ENCODE results near the gene SAA2. TPM values are rescaled to one million over a fixed set of nuclear protein-coding genes. Genes with fewer than 3 reads are reported as not detected.
"Not testable (repeated sequence)": the region's sequence is repeated elsewhere in the genome, so short reads cannot be mapped to it uniquely, and the experiment has no call there.

SAA2 gene
- total RNA-seq, 4 donors from 2014 or later = 6.6 TPM; not detected in 3

- Histone ChIP-seq H3K36me3 (no peaks in the 10 kb centered on the region), H3K4me1 (no peaks in the 10 kb centered on the region), H3K4me3 (replicated peaks in 1 of 3) (no peak overlapping the region), H3K27ac (no peak overlapping the region), H3K27me3 (no peaks in the 10 kb centered on the region), H3K9me3 (no peaks in the 10 kb centered on the region)
- DNase-seq = no peak
- intact Hi-C loops (cut with DNase I) = no loop called here
- no peak for TF ChIP-seq CTCF (IDR thresholded peaks at IDR 0.05)
- TF ChIP-seq POLR2A (IDR thresholded peaks at IDR 0.05) = no peak
Measured at GRCh38 chr11:18259259-18259658, 10.8 kb upstream of the SAA2 start.

- WGBS, 2 donors = 78% methylated on average over 2 of the region's 2 CpGs
- intact Hi-C loops (cut with DNase I) = no loop called here
- Histone ChIP-seq H3K9me3 (no peaks in the 10 kb centered on the region), H3K36me3 (no peaks in the 10 kb centered on the region), H3K27me3 (no peaks in the 10 kb centered on the region), H3K4me1 (no peaks in the 10 kb centered on the region), H3K4me3 (replicated peaks in 1 of 3) (no peak overlapping the region), H3K27ac (no peak overlapping the region)
- TF ChIP-seq POLR2A (IDR thresholded peaks at IDR 0.05) = no peak
- TF ChIP-seq CTCF (IDR thresholded peaks at IDR 0.05) = no peak
- no peak for DNase-seq
Measured at GRCh38 chr11:18254781-18255361, 6.4 kb upstream of the SAA2 start.

- WGBS, 2 donors = 72 to 88% methylated on average over 11 of the region's 11 CpGs
- Histone ChIP-seq H3K27ac (no peak overlapping the region), H3K4me3 (replicated peaks in 1 of 3) (no peak overlapping the region), H3K27me3 (no peaks in the 10 kb centered on the region), H3K9me3 (no peaks in the 10 kb centered on the region), H3K4me1 (no peaks in the 10 kb centered on the region), H3K36me3 (no peaks in the 10 kb centered on the region)
- intact Hi-C loops (cut with DNase I) = no loop called here
- no peak for TF ChIP-seq POLR2A (IDR thresholded peaks at IDR 0.05)
- TF ChIP-seq CTCF (IDR thresholded peaks at IDR 0.05) = no peak
- no peak for DNase-seq
Measured at GRCh38 chr11:18253778-18254338, 5.4 kb upstream of the SAA2 start.

DNA sequence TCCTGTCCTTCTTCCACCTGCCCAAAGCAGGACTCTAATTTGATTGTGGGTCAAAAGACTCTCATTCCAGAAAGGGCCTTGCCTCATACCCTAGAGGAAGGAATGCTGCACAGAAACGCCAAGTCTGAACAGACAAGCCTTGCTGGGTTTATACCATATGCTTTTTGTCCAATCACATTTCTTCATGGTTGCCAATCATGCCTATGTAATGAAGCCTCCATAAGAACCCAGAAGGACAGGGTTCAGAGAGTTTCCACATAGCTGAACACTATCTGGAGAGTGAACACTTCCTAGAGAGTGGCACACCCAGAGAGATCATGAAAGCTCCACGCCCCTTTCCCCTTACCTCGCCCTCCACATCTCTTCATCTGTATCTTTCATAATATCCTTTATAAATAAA lies 4.8 kb upstream of the SAA2 start:
- no peaks in the 10 kb centered on the region for H3K4me1 ChIP-seq
- TF ChIP-seq POLR2A (IDR thresholded peaks at IDR 0.05) (no peak), CTCF (IDR thresholded peaks at IDR 0.05) (no peak)
- intact Hi-C loops (cut with DNase I) = no loop called here
- no peaks in the 10 kb centered on the region for H3K36me3 ChIP-seq
- no peak overlapping the region for H3K4me3 ChIP-seq (replicated peaks in 1 of 3)
- H3K27me3 ChIP-seq = no peaks in the 10 kb centered on the region
- H3K27ac ChIP-seq = no peak overlapping the region
- H3K9me3 ChIP-seq = no peaks in the 10 kb centered on the region
- DNase-seq = no peak
- WGBS, 2 donors = 86 to 88% methylated on average over 3 of the region's 3 CpGs

- DNase-seq; H3K27ac ChIP-seq; H3K27me3 ChIP-seq; H3K4me1 ChIP-seq; intact Hi-C loops (cut with DNase I); H3K9me3 ChIP-seq; H3K4me3 ChIP-seq (replicated peaks in 1 of 3); H3K36me3 ChIP-seq: not testable (repeated sequence)
- 59 to 68% methylated on average over 2 to 4 of the region's 6 CpGs for WGBS, 2 donors
Measured at GRCh38 chr11:18247191-18247581, 1.3 kb downstream of the SAA2 start.

GRCh38 chr11:18246379-18247190 lies 1.9 kb downstream of the SAA2 start:
- H3K4me3 ChIP-seq (replicated peaks in 1 of 3); H3K27ac ChIP-seq; intact Hi-C loops (cut with DNase I); H3K27me3 ChIP-seq; H3K4me1 ChIP-seq; H3K9me3 ChIP-seq; DNase-seq; H3K36me3 ChIP-seq: not testable (repeated sequence)
- WGBS, 2 donors = 76 to 80% methylated on average over 8 to 9 of the region's 11 CpGs

Measured in thyroid gland (tissue), 4 donors.